Thyroid gland (tissue), 4 donors: ENCODE data around the gene RWDD4. TPM values are rescaled to one million over a fixed set of nuclear protein-coding genes. Genes with fewer than 3 reads are reported as not detected.
A peak's percentile ranks its signal among the peaks of the same experiment; 100 is the strongest.

Experiments used
- DNase-seq, 2 donors: peaks; one replicate each; pipeline ENCODE4 v3.0.0-alpha.2; 2019
- H3K27ac ChIP-seq, 3 donors: fragments of 200-600 bp; sonication (generic); 1 replicate in 2 of 3; 2 replicates in 1 of 3; pipeline ENCODE4 v1.5.1; 2016 to 2019; ENCODE audit warnings: mild to moderate bottlenecking in 1 of 3, moderate library complexity in 1 of 3
- H3K27me3 ChIP-seq: fragments of 200-600 bp; sonication (generic); one replicate; pipeline ENCODE4 v1.5.1; 2019
- H3K36me3 ChIP-seq, 2 donors: fragments of 200-600 bp; sonication (generic); one replicate each; pipeline ENCODE4 v1.5.1; 2016 to 2019
- H3K4me1 ChIP-seq, 2 donors: fragments of 200-600 bp; sonication (generic); one replicate each; pipeline ENCODE4 v1.5.1; 2017 to 2019
- H3K4me3 ChIP-seq, 3 donors: fragments of 200-600 bp; sonication (generic); replicated peaks in 1 of 3; 1 replicate in 2 of 3; 2 replicates in 1 of 3; pipeline ENCODE4 v1.5.1; 2016; ENCODE audit warnings: mild to moderate bottlenecking in 1 of 3
- H3K9me3 ChIP-seq: fragments of 200-600 bp; sonication (generic); one replicate; pipeline ENCODE4 v1.5.1; 2017
- POLR2A ChIP-seq, 2 donors: fragments of 450-650 bp; IDR thresholded peaks; one replicate each; pipeline ENCODE4 v1.6.1; 2017; ENCODE audit warnings: antibody characterized with exemption in 2 of 2, mild to moderate bottlenecking in 2 of 2, moderate library complexity in 1 of 2
- WGBS, 2 donors: methylation state at CpG; one replicate each; pipeline ENCODE4 v1.1.5; 2017; 5-methylcytosine and 5-hydroxymethylcytosine counted together
- intact Hi-C: fragments of 100-400 bp; cut with DNase I; formaldehyde crosslinking; loops from one replicate; pipeline ENCODE4 v1.15.1; 2023
- total RNA-seq, 4 donors: library from RNA; depleted of rRNA; stranded (reverse); fragments of >200 nt; gene quantifications; one replicate each; pipeline ENCODE4 v1.2.3, GENCODE V29; 2016
- TF ChIP-seq, protein P1 (sequence below), 6 experiments: fragments of 200-600 bp in 3 of 6; fragments of 450-650 bp in 3 of 6; sonication (generic) in 3 of 6; IDR thresholded peaks; one replicate each; pipeline ENCODE4 v1.5.1; 2016 to 2019; ENCODE audit warnings: antibody characterized with exemption in 6 of 6, mild to moderate bottlenecking in 2 of 6, inconsistent platforms in 1 of 6, moderate library complexity in 1 of 6

RWDD4 gene
- total RNA-seq, 4 donors from 2014 or later, result 33.3 to 43.5 (median 41.5) TPM

DNA sequence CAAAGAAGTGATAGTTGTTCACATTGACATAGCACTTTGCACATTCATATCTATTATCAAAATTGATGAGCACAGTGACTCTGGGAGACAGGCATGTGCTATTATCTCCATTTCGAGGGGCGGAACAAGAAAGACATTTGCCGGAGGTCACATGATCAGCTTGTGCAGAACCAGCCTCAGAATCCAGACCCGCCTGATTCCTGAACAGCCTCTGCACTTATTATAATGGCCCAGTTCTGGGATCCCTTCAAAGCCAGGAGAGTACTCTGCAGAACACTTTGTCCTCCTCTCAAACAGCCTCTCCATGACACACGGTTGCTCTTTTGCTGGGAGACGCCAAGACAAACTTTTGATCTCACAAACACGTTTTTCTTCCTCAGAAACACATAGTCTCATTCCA lies 48.4 kb downstream of the RWDD4 start:
- TF ChIP-seq, protein P1, sequence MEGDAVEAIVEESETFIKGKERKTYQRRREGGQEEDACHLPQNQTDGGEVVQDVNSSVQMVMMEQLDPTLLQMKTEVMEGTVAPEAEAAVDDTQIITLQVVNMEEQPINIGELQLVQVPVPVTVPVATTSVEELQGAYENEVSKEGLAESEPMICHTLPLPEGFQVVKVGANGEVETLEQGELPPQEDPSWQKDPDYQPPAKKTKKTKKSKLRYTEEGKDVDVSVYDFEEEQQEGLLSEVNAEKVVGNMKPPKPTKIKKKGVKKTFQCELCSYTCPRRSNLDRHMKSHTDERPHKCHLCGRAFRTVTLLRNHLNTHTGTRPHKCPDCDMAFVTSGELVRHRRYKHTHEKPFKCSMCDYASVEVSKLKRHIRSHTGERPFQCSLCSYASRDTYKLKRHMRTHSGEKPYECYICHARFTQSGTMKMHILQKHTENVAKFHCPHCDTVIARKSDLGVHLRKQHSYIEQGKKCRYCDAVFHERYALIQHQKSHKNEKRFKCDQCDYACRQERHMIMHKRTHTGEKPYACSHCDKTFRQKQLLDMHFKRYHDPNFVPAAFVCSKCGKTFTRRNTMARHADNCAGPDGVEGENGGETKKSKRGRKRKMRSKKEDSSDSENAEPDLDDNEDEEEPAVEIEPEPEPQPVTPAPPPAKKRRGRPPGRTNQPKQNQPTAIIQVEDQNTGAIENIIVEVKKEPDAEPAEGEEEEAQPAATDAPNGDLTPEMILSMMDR (IDR thresholded peaks at IDR 0.05), result no peak
- TF ChIP-seq POLR2A (IDR thresholded peaks at IDR 0.05), result no peak
- intact Hi-C loops, result no loop called here
- Histone ChIP-seq H3K27me3 (no peaks in the 10 kb centered on the region), H3K4me3 (no peak overlapping the region), H3K27ac (peak overlapping the region in 1 of 3 donors; percentile 24), H3K4me1 (peaks cover 7 to 18% of the 10 kb centered on the region in 2 donors), H3K9me3 (no peaks in the 10 kb centered on the region), H3K36me3 (no peaks in the 10 kb centered on the region)
- 29 to 46% methylated on average over 7 of the region's 7 CpGs for WGBS, 2 donors
- DNase-seq, result peak; percentile 49 to 55

DNA sequence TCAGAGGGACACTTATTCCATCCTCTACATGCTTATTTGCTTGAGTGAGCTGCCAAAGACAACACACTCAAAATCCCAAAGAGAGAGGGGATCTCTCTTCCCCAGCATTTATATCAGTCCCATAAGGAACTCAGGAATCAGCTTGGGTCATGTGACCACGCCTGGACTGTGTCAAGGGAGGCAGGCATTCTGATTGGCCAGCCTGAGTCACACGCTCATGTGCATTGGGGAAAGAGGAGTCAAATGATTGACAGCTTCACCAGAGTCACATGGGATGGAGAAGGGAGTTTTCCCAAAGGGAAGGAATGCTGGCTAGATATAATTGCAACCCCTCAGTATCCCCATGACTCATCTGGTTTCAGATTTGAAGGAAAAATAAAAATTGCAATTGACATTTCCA lies 49.0 kb downstream of the RWDD4 start:
- Histone ChIP-seq H3K27me3 (no peaks in the 10 kb centered on the region), H3K27ac (peak overlapping the region in 1 of 3 donors; percentile 24), H3K4me3 (no peak overlapping the region), H3K9me3 (no peaks in the 10 kb centered on the region), H3K4me1 (peaks cover 7 to 18% of the 10 kb centered on the region in 2 donors), H3K36me3 (no peaks in the 10 kb centered on the region)
- intact Hi-C loops, result no loop called here
- WGBS, 2 donors, result 81 to 100% methylated on average over 2 of the region's 2 CpGs
- DNase-seq, result no peak
- TF ChIP-seq POLR2A (IDR thresholded peaks at IDR 0.05), result no peak
- TF ChIP-seq, protein P1 (IDR thresholded peaks at IDR 0.05), result no peak

- Histone ChIP-seq H3K27me3 (no peaks in the 10 kb centered on the region), H3K4me1 (peaks cover 7 to 18% of the 10 kb centered on the region in 2 donors), H3K27ac (no peak overlapping the region), H3K9me3 (no peaks in the 10 kb centered on the region), H3K36me3 (no peaks in the 10 kb centered on the region), H3K4me3 (no peak overlapping the region)
- intact Hi-C loops, result loop anchor here (10.0 kb wide), 1 partner anchor 134 kb away; no protein-coding TSS in a partner anchor
- peak; percentile 56 to 60 for DNase-seq
- WGBS, 2 donors, result 71 to 72% methylated on average over 9 of the region's 9 CpGs
- TF ChIP-seq, protein P1 (IDR thresholded peaks at IDR 0.05), result no peak
- TF ChIP-seq POLR2A (IDR thresholded peaks at IDR 0.05), result no peak
These were observed 49.8 kb downstream of the RWDD4 start for GRCh38 chr4:183609151-183609550.

DNA sequence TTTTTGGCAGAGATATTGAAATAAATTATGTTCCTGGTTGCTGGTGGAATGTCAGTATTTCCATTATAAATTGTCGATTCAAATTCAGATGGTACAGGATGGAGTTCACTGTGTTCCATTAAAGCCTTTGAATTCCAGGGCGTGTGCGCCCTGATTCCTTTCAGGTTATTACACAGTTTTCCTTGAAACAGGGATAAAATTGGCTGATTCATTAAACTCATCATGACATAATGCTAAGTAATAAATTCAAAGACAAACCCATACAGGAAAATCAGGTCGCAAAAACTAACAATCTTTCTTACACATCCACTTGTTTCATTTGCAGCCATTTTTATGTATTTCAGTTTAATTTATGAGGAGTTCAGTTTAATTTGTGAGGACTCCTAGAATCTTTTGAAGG lies 51.1 kb downstream of the RWDD4 start:
- no peaks in the 10 kb centered on the region for H3K27me3 ChIP-seq
- H3K27ac ChIP-seq, result no peak overlapping the region
- 76 to 93% methylated on average over 4 of the region's 4 CpGs for WGBS, 2 donors
- H3K9me3 ChIP-seq, result no peaks in the 10 kb centered on the region
- no peak for DNase-seq
- no peaks in the 10 kb centered on the region for H3K36me3 ChIP-seq
- no peak overlapping the region for H3K4me3 ChIP-seq
- intact Hi-C loops, result loop anchor here (10.0 kb wide), 1 partner anchor 133 kb away; no protein-coding TSS in a partner anchor
- TF ChIP-seq POLR2A (IDR thresholded peaks at IDR 0.05), result no peak
- TF ChIP-seq, protein P1 (IDR thresholded peaks at IDR 0.05), result no peak
- peaks cover 7 to 18% of the 10 kb centered on the region in 2 donors for H3K4me1 ChIP-seq

GRCh38 chr4:183602557-183603027 lies 56.4 kb downstream of the RWDD4 start:
- 49% methylated on average over 6 of the region's 6 CpGs for WGBS, 2 donors
- no peak overlapping the region for H3K27ac ChIP-seq
- no peaks in the 10 kb centered on the region for H3K36me3 ChIP-seq
- no peaks in the 10 kb centered on the region for H3K27me3 ChIP-seq
- intact Hi-C loops, result loop anchor here (10.0 kb wide), 1 partner anchor 128 kb away; no protein-coding TSS in a partner anchor
- H3K4me1 ChIP-seq, result no peaks in the 10 kb centered on the region
- H3K9me3 ChIP-seq, result no peaks in the 10 kb centered on the region
- TF ChIP-seq POLR2A (IDR thresholded peaks at IDR 0.05), result no peak
- TF ChIP-seq, protein P1 (IDR thresholded peaks at IDR 0.05), result peak in 3 of 6 experiments; percentile 35 to 55 (median 44)
- peak in 1 of 2 donors; percentile 7 for DNase-seq
- H3K4me3 ChIP-seq, result no peak overlapping the region
